ENCODE results near the gene LRR1.
"Not testable (repeated sequence)": the region's sequence is repeated elsewhere in the genome, so short reads cannot be mapped to it uniquely, and the experiment has no call there.

The LRR1 gene

DNA sequence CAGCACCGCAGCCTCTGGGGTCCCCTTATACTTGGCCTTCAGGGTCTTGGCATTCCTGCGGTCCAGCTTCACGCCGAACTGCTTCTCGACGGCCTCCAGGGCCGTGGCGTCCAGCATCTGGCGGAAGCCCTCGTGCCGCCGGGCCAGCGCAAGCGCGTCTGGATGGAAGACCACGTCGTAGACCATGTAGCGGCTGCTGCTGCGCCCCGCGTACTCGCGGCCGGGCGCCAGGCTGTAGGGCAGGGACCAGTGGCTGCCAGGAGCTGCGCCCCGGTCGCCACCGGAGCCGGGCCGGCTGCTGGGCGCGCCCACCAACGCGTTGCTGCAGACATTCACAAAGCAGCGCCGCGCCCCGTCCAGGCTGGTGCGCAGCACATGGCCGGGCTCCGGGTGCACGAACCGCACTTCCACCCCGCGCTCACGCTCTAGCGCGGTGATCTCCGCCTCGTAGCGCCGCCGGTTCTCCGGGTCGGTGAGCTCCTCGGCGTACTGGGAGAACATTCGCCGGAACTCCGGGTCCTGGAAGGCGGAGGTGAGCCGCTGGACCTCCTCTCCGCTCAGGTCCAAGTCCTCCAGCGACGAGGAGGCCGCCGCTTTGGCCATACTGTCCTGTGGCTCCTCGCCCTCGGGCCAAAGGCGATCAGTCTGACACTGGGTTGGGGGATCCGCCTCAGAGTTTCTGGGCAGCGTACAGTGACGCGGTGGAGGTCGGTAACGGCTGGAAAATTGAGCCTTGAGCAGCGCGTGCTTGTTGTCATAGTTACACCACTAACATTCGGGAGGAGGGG lies 36.0 kb downstream of the LRR1 start, which contains the start of gene DNAAF2:
TSS of gene DNAAF2 (minus strand) at position 698 of the 788 bp plus-strand sequence. CDS start at position 603, 95 bp downstream.
- peak; percentile 69 for DNase-seq

DNA sequence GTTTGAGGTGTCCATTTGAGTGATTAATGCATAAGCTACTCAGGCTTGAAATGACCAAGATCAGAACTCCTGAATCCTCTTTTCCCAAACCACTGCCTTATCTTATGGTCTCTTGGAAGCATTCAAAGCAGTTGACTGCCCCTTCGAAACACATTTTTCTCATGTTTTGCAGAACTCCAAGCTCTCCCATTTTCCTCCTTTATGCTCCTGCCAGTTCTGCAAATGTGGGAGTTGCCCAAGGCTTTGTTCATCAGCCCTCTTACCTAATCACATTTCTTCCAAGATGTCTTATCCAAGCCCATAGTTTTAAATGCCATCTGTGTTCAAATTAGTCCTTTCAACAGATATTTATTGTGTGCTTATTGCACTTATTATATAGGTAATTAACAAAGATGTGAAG lies 38.1 kb downstream of the LRR1 start:
- DNase-seq: no peak

DNA sequence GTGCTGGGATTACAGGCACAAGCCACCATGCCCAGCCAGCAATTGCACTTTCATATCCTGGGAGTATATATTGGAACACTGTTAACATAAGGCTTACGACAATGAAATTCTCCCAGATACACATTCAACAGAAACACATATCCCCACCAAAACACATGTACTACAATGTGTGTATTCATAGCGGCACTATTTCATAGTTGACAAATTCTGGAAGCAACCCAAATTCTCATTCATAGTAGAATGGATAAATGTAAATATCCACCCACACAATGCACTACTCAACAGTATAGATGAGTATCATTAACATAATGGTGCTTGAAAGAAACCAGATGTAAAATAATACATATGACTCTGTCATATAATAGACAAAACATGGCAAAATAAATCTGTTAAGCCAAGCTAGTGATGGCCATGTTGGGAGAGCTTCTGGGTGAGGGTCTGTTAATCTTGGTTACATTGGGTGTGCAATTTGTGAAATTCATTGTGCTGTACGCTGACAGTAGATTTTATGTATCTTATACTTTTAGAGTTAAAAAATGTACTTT lies 38.9 kb downstream of the LRR1 start:
- DNase-seq: no peak

DNA sequence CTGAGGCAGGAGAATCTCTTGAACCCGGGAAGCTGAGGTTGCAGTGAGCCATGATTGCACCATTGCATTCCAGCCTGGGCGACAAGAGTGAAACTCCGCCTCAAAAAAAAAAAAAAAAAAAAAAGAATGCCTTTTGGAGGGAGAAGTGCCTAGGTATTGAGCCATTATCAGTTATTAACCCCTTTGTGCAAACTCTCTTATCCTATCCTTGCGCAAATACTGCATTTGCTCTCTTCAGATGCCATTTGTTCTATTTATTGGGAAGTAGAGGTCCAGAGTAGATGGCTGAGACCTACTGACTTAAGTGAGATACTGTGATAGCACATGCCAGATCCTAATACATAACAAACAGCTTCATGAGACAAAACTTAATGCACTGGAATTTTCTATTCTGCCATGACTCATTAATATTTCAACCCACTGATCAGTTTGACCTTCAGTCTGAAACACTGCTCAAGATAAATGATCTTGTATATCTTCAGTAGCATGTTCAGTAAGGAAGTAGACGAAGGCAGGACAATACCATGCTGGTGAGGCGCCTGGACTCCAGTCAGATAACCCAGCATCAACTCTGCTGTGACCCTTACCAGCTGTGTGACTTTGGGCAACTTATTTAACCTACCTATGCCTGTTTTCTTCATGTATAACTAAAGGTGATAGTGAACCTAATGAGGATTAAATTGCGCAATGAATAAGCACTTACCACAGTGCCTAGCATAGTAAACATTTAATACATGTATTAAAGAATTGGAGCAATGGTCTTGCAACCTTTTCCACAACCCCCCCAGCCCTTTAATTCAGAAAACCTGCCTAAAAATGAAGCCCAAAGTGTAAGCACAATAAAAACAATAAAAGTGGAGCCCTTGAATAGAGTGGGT lies 42.0 kb downstream of the LRR1 start:
- DNase-seq: no peak

DNA sequence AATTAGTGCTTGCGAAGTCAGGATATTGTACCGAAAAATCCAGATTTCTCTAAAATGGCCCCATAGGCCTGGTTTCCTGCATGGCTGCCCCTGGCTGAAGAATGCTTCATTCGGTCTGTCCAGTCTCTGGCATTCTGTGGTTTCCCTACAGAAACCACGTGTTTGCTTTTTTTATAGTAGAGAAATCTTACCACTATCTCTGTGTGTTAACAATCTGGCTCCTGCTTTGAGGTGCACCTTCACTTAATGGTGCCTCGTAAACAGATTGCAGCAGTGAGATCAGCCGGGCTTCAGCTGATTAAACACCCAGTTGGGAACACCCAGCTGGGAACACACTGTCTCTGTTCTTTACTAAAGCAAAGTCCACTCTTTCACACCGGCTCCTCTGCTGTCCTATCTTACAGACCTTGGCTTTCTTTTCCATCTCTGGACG lies 43.0 kb downstream of the LRR1 start:
- DNase-seq: no peak

DNA sequence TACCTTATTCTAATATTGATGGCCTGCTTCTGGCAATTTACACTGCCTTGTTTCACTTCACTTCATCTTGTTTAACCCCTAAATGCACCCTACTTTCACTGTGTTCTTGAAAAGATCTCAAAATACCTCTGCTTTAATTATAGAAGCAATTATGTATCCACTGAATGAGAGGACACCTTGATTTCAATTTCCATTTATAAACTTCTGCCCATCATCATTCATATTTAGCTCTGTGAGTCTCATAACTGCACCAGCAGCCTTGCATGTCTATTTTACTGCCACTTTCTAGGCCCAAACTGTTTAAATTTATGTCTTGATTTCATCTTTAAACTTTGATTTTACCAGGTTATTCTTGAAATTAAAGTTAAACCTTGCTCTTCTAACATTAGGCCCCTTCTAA lies 43.4 kb downstream of the LRR1 start:
- no peak for DNase-seq

DNA sequence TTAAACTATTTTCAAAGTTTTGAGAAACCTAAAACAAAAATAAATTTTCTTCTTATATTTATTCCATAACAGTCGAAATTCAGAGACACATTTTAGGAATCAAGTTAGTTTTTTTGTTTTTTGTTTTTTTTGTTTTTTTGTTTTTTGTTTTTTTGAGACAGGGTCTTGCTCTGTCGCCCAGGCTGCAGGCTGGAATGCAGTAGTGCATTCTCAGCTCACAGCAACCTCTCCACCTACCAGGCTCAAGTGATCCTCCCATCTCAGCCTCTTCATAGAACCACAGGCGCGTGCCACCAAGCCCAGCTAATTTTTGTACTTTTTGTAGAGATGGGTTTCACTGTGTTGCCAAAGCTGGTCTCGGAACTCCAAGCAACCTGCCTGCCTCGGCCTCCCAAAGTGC lies 54.8 kb downstream of the LRR1 start:
- DNase-seq: no peak

DNA sequence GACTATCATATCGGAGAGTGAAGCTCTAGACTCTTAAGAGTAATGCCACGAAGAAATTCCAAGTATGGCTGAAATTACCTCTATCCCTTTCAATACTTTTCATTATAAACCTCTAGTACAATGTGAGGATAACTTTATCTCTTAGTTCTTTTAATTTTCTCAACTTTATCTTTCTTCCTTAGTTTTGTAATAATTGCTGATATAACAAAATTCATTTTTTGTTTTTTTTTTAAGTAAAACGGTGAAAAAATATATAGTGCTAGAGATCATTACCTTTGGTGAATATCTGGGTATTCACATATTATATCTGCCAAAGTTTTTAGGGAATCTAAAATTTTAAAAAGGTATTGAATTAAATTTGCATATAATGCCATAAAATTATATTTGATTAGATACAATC lies 55.8 kb downstream of the LRR1 start:
- DNase-seq: no peak

DNA sequence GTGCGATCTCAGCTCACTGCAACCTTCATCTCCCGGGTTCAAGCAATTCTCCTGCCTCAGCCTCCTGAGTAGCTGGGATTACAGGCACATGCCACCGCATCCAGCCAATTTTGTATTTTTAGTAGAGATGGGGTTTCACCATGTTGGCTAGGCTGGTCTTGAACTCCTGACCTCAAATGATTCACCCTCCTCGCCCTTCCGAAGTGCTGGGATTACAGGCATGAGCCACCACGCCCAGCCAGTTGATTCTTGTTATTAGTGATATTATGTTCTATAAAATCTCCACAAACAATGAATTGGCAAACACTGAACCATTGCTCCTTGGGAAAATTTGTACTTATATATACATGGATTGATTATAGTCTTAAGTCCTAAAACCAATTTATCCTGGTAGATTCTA lies 58.8 kb downstream of the LRR1 start:
- DNase-seq: not testable (repeated sequence)

DNA sequence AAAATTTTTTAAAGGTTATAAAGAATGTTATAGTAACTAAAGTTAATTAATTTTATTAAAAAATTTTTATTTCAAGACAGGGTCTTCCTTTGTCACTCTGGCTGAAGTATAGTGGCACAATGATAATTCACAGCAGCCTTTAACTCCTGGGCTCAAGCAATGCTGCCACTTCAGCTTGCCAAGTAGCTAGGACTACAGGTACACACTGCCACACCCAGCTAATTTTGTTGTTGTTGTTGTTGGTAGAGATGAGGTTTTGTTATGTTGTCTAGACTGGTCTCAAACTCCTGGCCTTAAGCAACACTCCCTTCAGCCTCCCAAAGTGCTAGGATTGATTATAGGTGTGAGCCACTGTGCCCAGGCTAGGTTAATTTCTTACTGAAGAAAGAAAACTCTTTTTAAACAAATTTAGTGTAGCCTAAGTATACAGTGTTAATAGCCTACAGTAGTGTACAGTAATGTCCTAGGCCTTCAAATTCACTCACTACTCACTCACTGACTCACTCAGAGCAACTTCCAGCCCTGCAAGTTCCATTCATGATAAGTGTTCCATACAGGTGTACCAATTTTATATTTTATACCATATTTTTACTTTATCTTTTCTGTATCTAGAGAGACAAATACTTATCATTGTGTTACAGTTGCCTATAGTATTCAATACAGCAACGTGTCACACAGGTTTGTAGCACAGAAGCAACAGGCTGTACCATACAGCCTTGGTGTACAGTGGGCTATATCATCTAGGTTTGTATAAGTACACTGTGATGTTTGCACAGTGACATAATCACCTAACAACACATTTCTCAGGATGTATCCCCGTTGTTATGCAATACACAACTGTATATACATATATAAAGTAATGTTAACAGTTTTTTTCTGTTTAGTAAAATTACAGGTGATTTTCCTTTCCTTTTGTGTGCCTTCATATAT lies 61.1 kb downstream of the LRR1 start:
- DNase-seq: no peak
